ENCODE results near the gene ARL14EPL. TPM values are rescaled to one million over a fixed set of nuclear protein-coding genes. Genes with fewer than 3 reads are reported as not detected.
"Not testable (repeated sequence)": the region's sequence is repeated elsewhere in the genome, so short reads cannot be mapped to it uniquely, and the experiment has no call there.

Gene ARL14EPL
- total and polyA plus RNA-seq, 7 donors, result 0.04 TPM; not detected in 6

GRCh38 chr5:116084871-116085715, 52.8 kb downstream of the ARL14EPL start, which contains the start of gene COMMD10:
COMMD10 (plus strand) TSS chr5:116085025.
- WGBS, 2 donors, result 0% methylated on average over 65 of the region's 65 CpGs
- no peaks in the 10 kb centered on the region for H3K9me3 ChIP-seq
- H3K36me3 ChIP-seq, result peaks cover 0 to 12% (median 0%) of the 10 kb centered on the region in 4 donors
- no peaks in the 10 kb centered on the region for H3K27me3 ChIP-seq
- DNase-seq, result peak; percentile 87
- H3K4me1 ChIP-seq, result peaks cover 0 to 20% (median 13%) of the 10 kb centered on the region in 4 donors
- TF ChIP-seq EP300 (IDR thresholded peaks at IDR 0.05) (peak in 1 of 4 donors; percentile 2), POLR2A (IDR thresholded peaks at IDR 0.05) (peak; percentile 31 to 35), POLR2AphosphoS5 (IDR thresholded peaks at IDR 0.05) (peak; percentile 26 to 82 (median 63))
- TF ChIP-seq, protein P1, sequence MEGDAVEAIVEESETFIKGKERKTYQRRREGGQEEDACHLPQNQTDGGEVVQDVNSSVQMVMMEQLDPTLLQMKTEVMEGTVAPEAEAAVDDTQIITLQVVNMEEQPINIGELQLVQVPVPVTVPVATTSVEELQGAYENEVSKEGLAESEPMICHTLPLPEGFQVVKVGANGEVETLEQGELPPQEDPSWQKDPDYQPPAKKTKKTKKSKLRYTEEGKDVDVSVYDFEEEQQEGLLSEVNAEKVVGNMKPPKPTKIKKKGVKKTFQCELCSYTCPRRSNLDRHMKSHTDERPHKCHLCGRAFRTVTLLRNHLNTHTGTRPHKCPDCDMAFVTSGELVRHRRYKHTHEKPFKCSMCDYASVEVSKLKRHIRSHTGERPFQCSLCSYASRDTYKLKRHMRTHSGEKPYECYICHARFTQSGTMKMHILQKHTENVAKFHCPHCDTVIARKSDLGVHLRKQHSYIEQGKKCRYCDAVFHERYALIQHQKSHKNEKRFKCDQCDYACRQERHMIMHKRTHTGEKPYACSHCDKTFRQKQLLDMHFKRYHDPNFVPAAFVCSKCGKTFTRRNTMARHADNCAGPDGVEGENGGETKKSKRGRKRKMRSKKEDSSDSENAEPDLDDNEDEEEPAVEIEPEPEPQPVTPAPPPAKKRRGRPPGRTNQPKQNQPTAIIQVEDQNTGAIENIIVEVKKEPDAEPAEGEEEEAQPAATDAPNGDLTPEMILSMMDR (IDR thresholded peaks at IDR 0.05), result no peak
- H3K4me3 ChIP-seq, result peak within 1 kb of the TSS; percentile 93 to 98 (median 96)
- intact Hi-C loops (cut with DNase I), result loop anchor here (5.0 kb wide), 2 partner anchors 243 to 458 kb away; partner anchors contain the start of genes AP3S1, ATG12 and TMED7
- H3K27ac ChIP-seq, result peak within 1 kb of the TSS; percentile 92 to 96 (median 92)

DNA sequence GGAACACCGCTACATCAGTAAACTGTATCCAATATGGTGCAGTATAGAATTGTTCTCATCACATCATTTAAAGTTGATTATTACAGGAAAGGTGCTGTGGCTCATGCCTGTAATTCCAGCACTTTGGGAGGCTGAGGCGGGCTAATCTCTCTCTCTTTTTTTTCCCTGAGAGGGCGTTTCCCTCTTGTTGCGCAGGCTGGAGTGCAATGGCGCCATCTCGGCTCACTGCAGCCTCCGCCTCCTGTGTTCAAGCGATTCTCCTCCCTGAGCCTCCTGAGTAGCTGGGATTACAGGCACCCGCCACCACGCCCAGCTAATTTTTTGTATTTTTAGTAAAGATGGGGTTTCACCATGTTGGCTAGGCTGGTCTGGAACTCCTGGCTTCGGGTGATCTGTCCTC, 54.0 kb downstream of the ARL14EPL start:
- H3K4me3 ChIP-seq; intact Hi-C loops (cut with DNase I); DNase-seq; H3K9me3 ChIP-seq; H3K27ac ChIP-seq; H3K27me3 ChIP-seq: not testable (repeated sequence)
- Histone ChIP-seq H3K4me1 (peaks cover 0 to 20% (median 13%) of the 10 kb centered on the region in 4 donors), H3K36me3 (peaks cover 0 to 13% (median 0%) of the 10 kb centered on the region in 4 donors)
- WGBS, 2 donors, result 98% methylated on average over 11 of the region's 11 CpGs

GRCh38 chr5:116088062-116088461, 55.8 kb downstream of the ARL14EPL start:
- TF ChIP-seq POLR2AphosphoS5 (IDR thresholded peaks at IDR 0.05), result no peak
- TF ChIP-seq, protein P1 (IDR thresholded peaks at IDR 0.05), result no peak
- no peak for TF ChIP-seq POLR2A (IDR thresholded peaks at IDR 0.05)
- no peak for TF ChIP-seq EP300 (IDR thresholded peaks at IDR 0.05)
- Histone ChIP-seq H3K4me3 (no peak overlapping the region), H3K36me3 (peaks cover 1 to 30% (median 5%) of the 10 kb centered on the region in 4 donors), H3K9me3 (no peaks in the 10 kb centered on the region), H3K27me3 (no peaks in the 10 kb centered on the region), H3K27ac (no peak overlapping the region), H3K4me1 (peaks cover 0 to 20% (median 13%) of the 10 kb centered on the region in 4 donors)
- intact Hi-C loops (cut with DNase I), result no loop called here
- DNase-seq, result no peak

- Histone ChIP-seq H3K4me1 (peaks cover 0 to 11% (median 9%) of the 10 kb centered on the region in 4 donors), H3K9me3 (no peaks in the 10 kb centered on the region), H3K4me3 (no peak overlapping the region), H3K27ac (no peak overlapping the region), H3K27me3 (no peaks in the 10 kb centered on the region), H3K36me3 (peaks cover 13 to 53% (median 24%) of the 10 kb centered on the region in 4 donors)
- 81 to 82% methylated on average over 3 of the region's 3 CpGs for WGBS, 2 donors
- TF ChIP-seq POLR2A (IDR thresholded peaks at IDR 0.05), result no peak
- no peak for TF ChIP-seq POLR2AphosphoS5 (IDR thresholded peaks at IDR 0.05)
- TF ChIP-seq EP300 (IDR thresholded peaks at IDR 0.05), result no peak
- TF ChIP-seq, protein P1 (IDR thresholded peaks at IDR 0.05), result no peak
- intact Hi-C loops (cut with DNase I), result no loop called here
- no peak for DNase-seq
These were observed 58.0 kb downstream of the ARL14EPL start for GRCh38 chr5:116090302-116090701.

DNA sequence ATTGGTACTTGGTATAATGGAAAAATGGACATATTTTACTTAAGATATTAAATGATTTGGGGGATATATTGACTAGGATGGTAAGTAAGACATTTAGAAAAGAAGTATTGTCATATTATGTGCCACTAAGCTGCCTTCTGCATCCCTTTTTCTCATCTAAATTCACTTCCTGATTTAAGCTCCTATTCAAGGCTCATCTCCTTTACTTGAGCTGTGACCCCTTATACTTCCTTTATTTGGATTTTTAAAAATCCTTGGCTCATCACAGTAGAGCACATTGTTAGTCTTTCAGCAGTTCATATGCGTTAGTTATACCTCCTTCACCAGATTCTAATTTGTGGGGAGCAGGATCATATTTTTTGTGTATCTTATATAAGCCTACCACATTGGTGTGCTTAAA, 59.1 kb downstream of the ARL14EPL start:
- TF ChIP-seq EP300 (IDR thresholded peaks at IDR 0.05) (no peak), POLR2AphosphoS5 (IDR thresholded peaks at IDR 0.05) (no peak), POLR2A (IDR thresholded peaks at IDR 0.05) (no peak)
- TF ChIP-seq, protein P1 (IDR thresholded peaks at IDR 0.05), result no peak
- Histone ChIP-seq H3K27me3 (no peaks in the 10 kb centered on the region), H3K9me3 (no peaks in the 10 kb centered on the region), H3K4me1 (peaks cover 0 to 2% (median under 1%) of the 10 kb centered on the region in 4 donors), H3K27ac (no peak overlapping the region), H3K4me3 (no peak overlapping the region), H3K36me3 (peaks cover 13 to 63% (median 25%) of the 10 kb centered on the region in 4 donors)
- intact Hi-C loops (cut with DNase I), result no loop called here
- DNase-seq, result no peak
- 0 to 97% methylated on average over 1 of the region's 1 CpG for WGBS, 2 donors

Measured in sigmoid colon (tissue), 7 donors.